ENCODE results near the gene KCNH8.
"Not testable (repeated sequence)": the region's sequence is repeated elsewhere in the genome, so short reads cannot be mapped to it uniquely, and the experiment has no call there.

Gene KCNH8

DNA sequence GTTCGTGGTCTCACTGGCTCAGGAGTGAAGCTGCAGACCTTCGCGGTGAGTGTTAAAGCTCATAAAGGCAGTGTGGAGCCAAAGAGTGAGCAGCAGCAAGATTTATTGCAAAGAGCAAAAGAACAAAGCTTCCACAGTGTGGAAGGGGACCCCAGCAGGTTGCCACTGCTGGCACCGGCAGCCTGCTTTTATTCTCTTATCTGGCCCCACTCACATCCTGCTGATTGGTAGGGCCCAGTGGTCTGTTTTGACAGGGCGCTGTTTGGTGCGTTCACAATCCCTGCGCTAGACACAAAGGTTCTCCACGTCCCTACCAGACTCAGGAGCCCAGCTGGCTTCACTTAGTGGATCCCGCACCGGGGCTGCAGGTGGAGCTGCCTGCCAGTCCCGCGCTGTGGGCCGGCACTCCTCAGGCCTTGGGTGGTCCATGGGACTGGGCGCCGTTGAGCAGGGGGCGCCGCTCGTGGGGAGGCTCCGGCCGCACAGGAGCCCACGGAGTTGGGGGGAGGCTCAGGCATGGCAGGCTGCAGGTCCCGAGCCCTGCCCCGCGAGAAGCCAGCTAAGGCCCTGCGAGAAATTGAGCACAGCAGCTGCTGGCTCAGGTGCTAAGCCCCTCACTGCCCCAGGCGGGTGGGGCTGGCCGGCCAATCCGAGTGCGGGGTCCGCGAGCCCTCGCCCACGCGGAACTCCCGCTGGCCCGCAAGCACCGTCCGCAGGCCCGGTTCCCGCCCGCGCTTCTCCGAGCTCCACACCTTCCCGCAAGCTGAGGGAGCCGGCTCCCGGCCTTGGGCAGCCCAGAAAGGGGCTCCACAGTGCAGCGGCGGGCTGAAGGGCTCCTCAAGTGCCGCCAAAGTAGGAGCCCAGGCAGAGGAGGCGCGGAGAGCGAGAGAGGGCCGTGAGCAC, 85.8 kb downstream of the KCNH8 start:
- not testable (repeated sequence) for H3K27me3 ChIP-seq (ENCODE audit: control insufficient read depth in 1 of 2, insufficient read depth in 1 of 2, low read length in 2 of 2); H2BK12ac ChIP-seq (ENCODE audit: low read length in 2 of 2); DNase-seq; H2BK5ac ChIP-seq (ENCODE audit: low read depth, low read length, poor library complexity, severe bottlenecking); H3K18ac ChIP-seq (ENCODE audit: low read depth in 1 of 2, low read length in 2 of 2); H2BK15ac ChIP-seq (ENCODE audit: low read depth, poor library complexity, severe bottlenecking); H3K4ac ChIP-seq (ENCODE audit: low read depth in 1 of 2, low read length in 2 of 2); H3K4me3 ChIP-seq (ENCODE audit: insufficient read depth in 1 of 2, low read depth in 1 of 2, low read length in 2 of 2); H4K8ac ChIP-seq (ENCODE audit: low read length); H3K23ac ChIP-seq (ENCODE audit: low read length in 2 of 2); H3K9me3 ChIP-seq (ENCODE audit: control insufficient read depth, low read length); H3K79me1 ChIP-seq (replicated peaks; ENCODE audit: low read length, poor library complexity, severe bottlenecking); H3K36me3 ChIP-seq (ENCODE audit: control insufficient read depth in 1 of 2, insufficient read depth in 2 of 2, low read depth in 1 of 2, low read length in 2 of 2); H3K4me2 ChIP-seq (ENCODE audit: low read length, poor library complexity, severe bottlenecking); H3K4me1 ChIP-seq (ENCODE audit: control insufficient read depth, insufficient read depth, low read depth, low read length); H2AK5ac ChIP-seq (ENCODE audit: low read length, severe bottlenecking); H3K14ac ChIP-seq (ENCODE audit: low read length in 2 of 2); H3K27ac ChIP-seq (ENCODE audit: low read length, poor library complexity, severe bottlenecking); H3K9ac ChIP-seq (ENCODE audit: low read length); H4K91ac ChIP-seq (ENCODE audit: low read length); H2BK120ac ChIP-seq (ENCODE audit: low read depth, low read length); H2AFZ ChIP-seq (ENCODE audit: low read depth, low read length)
- 95% methylated on average over 53 of the region's 53 CpGs for WGBS

DNA sequence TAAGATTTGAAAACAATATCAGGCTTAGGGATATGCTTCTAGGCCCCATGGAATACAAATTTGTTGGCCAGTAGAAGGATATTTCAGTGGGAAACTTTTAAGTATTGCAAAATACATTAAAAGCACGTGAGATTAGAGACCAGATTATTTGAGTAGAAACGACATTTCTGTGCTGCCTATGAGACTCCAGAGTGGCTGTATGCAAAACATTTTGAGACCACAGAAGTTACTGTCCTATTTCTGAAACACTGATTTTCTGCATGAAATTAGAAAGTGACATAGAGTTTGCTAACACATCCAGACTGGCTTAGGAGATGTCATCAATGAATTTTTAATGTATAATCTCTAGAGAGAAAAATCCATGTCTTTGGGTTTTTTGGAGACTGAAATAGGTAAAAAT, 99.8 kb downstream of the KCNH8 start:
- no peak for DNase-seq
- 66% methylated on average over 2 of the region's 2 CpGs for whole genome bisulfite sequencing
- Histone ChIP-seq H3K4ac (ENCODE audit: low read depth in 1 of 2, low read length in 2 of 2) (no peak overlapping the region), H3K9ac (ENCODE audit: low read length) (no peak overlapping the region), H3K27ac (ENCODE audit: low read length, poor library complexity, severe bottlenecking) (no peak overlapping the region), H3K4me2 (ENCODE audit: low read length, poor library complexity, severe bottlenecking) (no peak overlapping the region), H3K18ac (ENCODE audit: low read depth in 1 of 2, low read length in 2 of 2) (no peak overlapping the region), H3K79me1 (replicated peaks; ENCODE audit: low read length, poor library complexity, severe bottlenecking) (no peaks in the 10 kb centered on the region), H3K23ac (ENCODE audit: low read length in 2 of 2) (no peak overlapping the region), H2AK5ac (ENCODE audit: low read length, severe bottlenecking) (no peak overlapping the region), H3K4me1 (ENCODE audit: control insufficient read depth, insufficient read depth, low read depth, low read length) (no peaks in the 10 kb centered on the region), H3K14ac (ENCODE audit: low read length in 2 of 2) (no peak overlapping the region), H3K36me3 (ENCODE audit: control insufficient read depth in 1 of 2, insufficient read depth in 2 of 2, low read depth in 1 of 2, low read length in 2 of 2) (no peaks in the 10 kb centered on the region), H3K4me3 (ENCODE audit: insufficient read depth in 1 of 2, low read depth in 1 of 2, low read length in 2 of 2) (no peak overlapping the region), H4K91ac (ENCODE audit: low read length) (no peak overlapping the region), H3K27me3 (ENCODE audit: control insufficient read depth in 1 of 2, insufficient read depth in 1 of 2, low read length in 2 of 2) (no peaks in the 10 kb centered on the region), H2BK15ac (ENCODE audit: low read depth, poor library complexity, severe bottlenecking) (no peak overlapping the region), H2BK5ac (ENCODE audit: low read depth, low read length, poor library complexity, severe bottlenecking) (no peak overlapping the region), H2BK12ac (ENCODE audit: low read length in 2 of 2) (no peak overlapping the region), H2BK120ac (ENCODE audit: low read depth, low read length) (no peak overlapping the region), H2AFZ (ENCODE audit: low read depth, low read length) (no peak overlapping the region), H3K9me3 (ENCODE audit: control insufficient read depth, low read length) (peaks cover 10% of the 10 kb centered on the region), H4K8ac (ENCODE audit: low read length) (no peak overlapping the region)

DNA sequence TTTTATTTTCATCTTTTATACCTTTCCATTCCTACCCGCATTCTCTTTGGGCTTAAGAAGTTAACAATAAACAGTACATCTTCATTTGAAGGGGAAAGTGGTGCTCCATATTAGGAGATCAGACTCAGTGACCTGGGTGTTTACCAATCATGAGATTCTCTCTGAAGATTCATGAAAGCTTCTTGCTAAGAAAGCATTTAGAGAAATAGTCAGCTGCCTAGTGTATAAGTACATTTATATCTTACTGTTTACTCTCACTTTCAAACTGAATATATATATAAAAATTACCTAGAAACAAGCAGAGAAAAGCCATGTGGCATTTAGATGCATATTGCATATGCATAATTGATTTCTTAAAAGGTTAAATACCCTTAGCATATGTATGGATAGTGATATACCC, 100.5 kb downstream of the KCNH8 start:
- H3K4me2 ChIP-seq (ENCODE audit: low read length, poor library complexity, severe bottlenecking): no peak overlapping the region
- H2BK120ac ChIP-seq (ENCODE audit: low read depth, low read length): no peak overlapping the region
- WGBS: 100% methylated on average over 1 of the region's 1 CpG
- no peaks in the 10 kb centered on the region for H3K36me3 ChIP-seq (ENCODE audit: control insufficient read depth in 1 of 2, insufficient read depth in 2 of 2, low read depth in 1 of 2, low read length in 2 of 2)
- H3K4me1 ChIP-seq (ENCODE audit: control insufficient read depth, insufficient read depth, low read depth, low read length): no peaks in the 10 kb centered on the region
- no peak overlapping the region for H3K27ac ChIP-seq (ENCODE audit: low read length, poor library complexity, severe bottlenecking)
- no peak overlapping the region for H2BK12ac ChIP-seq (ENCODE audit: low read length in 2 of 2)
- H3K14ac ChIP-seq (ENCODE audit: low read length in 2 of 2): no peak overlapping the region
- H4K8ac ChIP-seq (ENCODE audit: low read length): no peak overlapping the region
- H3K9me3 ChIP-seq (ENCODE audit: control insufficient read depth, low read length): peaks cover 8% of the 10 kb centered on the region
- H3K4ac ChIP-seq (ENCODE audit: low read depth in 1 of 2, low read length in 2 of 2): no peak overlapping the region
- DNase-seq: no peak
- H4K91ac ChIP-seq (ENCODE audit: low read length): no peak overlapping the region
- no peaks in the 10 kb centered on the region for H3K79me1 ChIP-seq (replicated peaks; ENCODE audit: low read length, poor library complexity, severe bottlenecking)
- no peak overlapping the region for H2AFZ ChIP-seq (ENCODE audit: low read depth, low read length)
- H3K18ac ChIP-seq (ENCODE audit: low read depth in 1 of 2, low read length in 2 of 2): no peak overlapping the region
- no peak overlapping the region for H3K4me3 ChIP-seq (ENCODE audit: insufficient read depth in 1 of 2, low read depth in 1 of 2, low read length in 2 of 2)
- H2AK5ac ChIP-seq (ENCODE audit: low read length, severe bottlenecking): no peak overlapping the region
- no peaks in the 10 kb centered on the region for H3K27me3 ChIP-seq (ENCODE audit: control insufficient read depth in 1 of 2, insufficient read depth in 1 of 2, low read length in 2 of 2)
- no peak overlapping the region for H2BK15ac ChIP-seq (ENCODE audit: low read depth, poor library complexity, severe bottlenecking)
- H3K9ac ChIP-seq (ENCODE audit: low read length): no peak overlapping the region
- no peak overlapping the region for H2BK5ac ChIP-seq (ENCODE audit: low read depth, low read length, poor library complexity, severe bottlenecking)
- H3K23ac ChIP-seq (ENCODE audit: low read length in 2 of 2): no peak overlapping the region

DNA sequence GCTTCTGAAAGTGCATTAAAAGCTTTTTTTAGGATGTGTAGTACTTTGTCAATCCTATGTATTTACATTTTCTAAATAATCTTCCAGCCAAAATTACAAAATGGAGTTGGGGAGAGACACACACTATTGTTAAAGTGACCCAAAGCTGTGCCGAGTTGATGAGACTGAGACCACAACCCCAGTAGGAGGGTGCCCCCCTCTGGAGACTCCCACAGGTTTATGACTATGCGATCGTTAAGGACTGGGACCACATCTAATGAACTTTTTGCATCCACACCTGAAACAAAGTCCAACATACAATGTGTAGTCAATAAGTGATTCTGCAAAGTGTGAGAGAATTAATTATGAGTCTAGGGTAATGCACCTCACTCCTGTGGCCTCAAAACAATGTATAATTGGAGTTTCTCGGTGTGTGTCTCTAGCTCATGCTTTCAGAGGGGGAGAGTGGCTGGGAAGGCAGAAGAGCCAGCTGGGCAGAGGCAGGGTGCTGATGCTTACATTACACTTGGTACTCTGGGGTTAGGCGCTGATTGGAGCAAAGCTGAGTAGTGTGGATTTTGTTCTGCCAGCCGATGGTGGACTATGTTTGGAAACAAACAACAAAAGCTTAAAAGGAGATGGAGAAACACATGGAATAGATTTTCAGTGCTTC, 102.8 kb downstream of the KCNH8 start:
- H3K23ac ChIP-seq (ENCODE audit: low read length in 2 of 2): no peak overlapping the region
- no peak overlapping the region for H4K91ac ChIP-seq (ENCODE audit: low read length)
- H4K8ac ChIP-seq (ENCODE audit: low read length): no peak overlapping the region
- no peak overlapping the region for H3K14ac ChIP-seq (ENCODE audit: low read length in 2 of 2)
- H3K36me3 ChIP-seq (ENCODE audit: control insufficient read depth in 1 of 2, insufficient read depth in 2 of 2, low read depth in 1 of 2, low read length in 2 of 2): no peaks in the 10 kb centered on the region
- H2AFZ ChIP-seq (ENCODE audit: low read depth, low read length): no peak overlapping the region
- H2BK120ac ChIP-seq (ENCODE audit: low read depth, low read length): no peak overlapping the region
- no peak overlapping the region for H3K4ac ChIP-seq (ENCODE audit: low read depth in 1 of 2, low read length in 2 of 2)
- no peak overlapping the region for H3K4me2 ChIP-seq (ENCODE audit: low read length, poor library complexity, severe bottlenecking)
- no peak overlapping the region for H2BK12ac ChIP-seq (ENCODE audit: low read length in 2 of 2)
- H2BK15ac ChIP-seq (ENCODE audit: low read depth, poor library complexity, severe bottlenecking): no peak overlapping the region
- no peak overlapping the region for H2AK5ac ChIP-seq (ENCODE audit: low read length, severe bottlenecking)
- H3K27me3 ChIP-seq (ENCODE audit: control insufficient read depth in 1 of 2, insufficient read depth in 1 of 2, low read length in 2 of 2): no peaks in the 10 kb centered on the region
- WGBS: 65% methylated on average over 6 of the region's 6 CpGs
- DNase-seq: no peak
- H3K4me1 ChIP-seq (ENCODE audit: control insufficient read depth, insufficient read depth, low read depth, low read length): no peaks in the 10 kb centered on the region
- H2BK5ac ChIP-seq (ENCODE audit: low read depth, low read length, poor library complexity, severe bottlenecking): no peak overlapping the region
- H3K9me3 ChIP-seq (ENCODE audit: control insufficient read depth, low read length): peaks cover 8% of the 10 kb centered on the region
- H3K27ac ChIP-seq (ENCODE audit: low read length, poor library complexity, severe bottlenecking): no peak overlapping the region
- H3K18ac ChIP-seq (ENCODE audit: low read depth in 1 of 2, low read length in 2 of 2): no peak overlapping the region
- no peak overlapping the region for H3K4me3 ChIP-seq (ENCODE audit: insufficient read depth in 1 of 2, low read depth in 1 of 2, low read length in 2 of 2)
- H3K79me1 ChIP-seq (replicated peaks; ENCODE audit: low read length, poor library complexity, severe bottlenecking): no peaks in the 10 kb centered on the region
- no peak overlapping the region for H3K9ac ChIP-seq (ENCODE audit: low read length)

Measured in mesenchymal stem cell (in vitro differentiated cells and primary cell).